Kidney capillary endothelial cell (primary cell): ENCODE data around the gene KIF21A.
"Not testable (repeated sequence)": the region's sequence is repeated elsewhere in the genome, so short reads cannot be mapped to it uniquely, and the experiment has no call there.

ENCODE experiments used
- DNase-seq: peaks from one replicate; pipeline ENCODE4 v3.0.0-alpha.2; 2018; ENCODE audit warnings: low spot score

The KIF21A gene

GRCh38 chr12:39341761-39342160 lies 101.2 kb downstream of the KIF21A start:
- DNase-seq: no peak

GRCh38 chr12:39341179-39341578 lies 101.7 kb downstream of the KIF21A start:
- no peak for DNase-seq

GRCh38 chr12:39332661-39333175 lies 110.2 kb downstream of the KIF21A start:
- no peak for DNase-seq

- DNase-seq: no peak
These were observed 111.2 kb downstream of the KIF21A start for GRCh38 chr12:39331539-39332261.

- no peak for DNase-seq
These were observed 113.0 kb downstream of the KIF21A start for GRCh38 chr12:39329876-39330275.

GRCh38 chr12:39329018-39329417 lies 113.9 kb downstream of the KIF21A start:
- DNase-seq: no peak

- DNase-seq: no peak
These were observed 115.0 kb downstream of the KIF21A start for GRCh38 chr12:39327965-39328364.

GRCh38 chr12:39327510-39327909 lies 115.4 kb downstream of the KIF21A start:
- DNase-seq: no peak

- DNase-seq: no peak
These were observed 123.7 kb downstream of the KIF21A start for GRCh38 chr12:39319180-39319579.

- DNase-seq: no peak
These were observed 128.4 kb downstream of the KIF21A start for GRCh38 chr12:39314547-39314946.

GRCh38 chr12:39309516-39309915 lies 133.4 kb downstream of the KIF21A start:
- DNase-seq: no peak

GRCh38 chr12:39301422-39301821 lies 141.5 kb downstream of the KIF21A start:
- DNase-seq: no peak

GRCh38 chr12:39300799-39301198 lies 142.1 kb downstream of the KIF21A start:
- peak; percentile 56 for DNase-seq

- DNase-seq: no peak
These were observed 145.0 kb downstream of the KIF21A start for GRCh38 chr12:39297891-39298290.

- DNase-seq: no peak
These were observed 146.4 kb downstream of the KIF21A start for GRCh38 chr12:39296496-39296895.

- DNase-seq: not testable (repeated sequence)
These were observed 147.3 kb downstream of the KIF21A start for GRCh38 chr12:39295593-39295992.

GRCh38 chr12:39294715-39295114 lies 148.2 kb downstream of the KIF21A start:
- no peak for DNase-seq

GRCh38 chr12:39292125-39292630 lies 150.7 kb downstream of the KIF21A start:
- no peak for DNase-seq

GRCh38 chr12:39287817-39288216 lies 155.1 kb downstream of the KIF21A start:
- DNase-seq: no peak

- DNase-seq: no peak
These were observed 155.5 kb downstream of the KIF21A start for GRCh38 chr12:39287409-39287808.

GRCh38 chr12:39278426-39278825 lies 164.5 kb downstream of the KIF21A start:
- no peak for DNase-seq

GRCh38 chr12:39277416-39277815 lies 165.5 kb downstream of the KIF21A start:
- DNase-seq: no peak

- no peak for DNase-seq
These were observed 167.1 kb downstream of the KIF21A start for GRCh38 chr12:39275846-39276245.
